Caco-2 (cell line): ENCODE data around the gene MORC2. TPM values are rescaled to one million over a fixed set of nuclear protein-coding genes. Genes with fewer than 3 reads are reported as not detected.

ENCODE experiments used
- BruUV-seq: library from RNA; stranded (reverse); fragments of 400-500 nt; replicated peaks from 2 replicates; lab custom pipeline; 2021; lab: Mats Ljungman, UMichigan
- CTCF ChIA-PET: fragments of 300-600 bp; sonication (Branson Sonifier 250); formaldehyde crosslinking; loops from one replicate; lab custom pipeline; 2022; ENCODE audit warnings: antibody characterized with exemption; lab: Charles Lee
- POLR2A ChIA-PET: fragments of 300-600 bp; sonication (Branson Sonifier 250); formaldehyde crosslinking; loops from one replicate; lab custom pipeline; 2022; ENCODE audit warnings: antibody characterized with exemption; lab: Charles Lee
- DNase-seq, 2 experiments: peaks; one replicate each; pipeline versions ENCODE4 v3.0.0 to v3.0.0-alpha.2; 2020 to 2022
- H3K27me3 ChIP-seq: replicated peaks from 2 replicates; pipeline ENCODE4 v1.6.0; 2011; ENCODE audit warnings: low read length; ENCODE audit not compliant: control insufficient read depth, insufficient read depth
- H3K36me3 ChIP-seq: 2 replicates; pipeline ENCODE4 v1.5.1; 2011; ENCODE audit warnings: low read length; ENCODE audit not compliant: control insufficient read depth, insufficient read depth
- H3K4me1 ChIP-seq: fragments of 250-450 bp; sonication (Bioruptor Pico); 2 replicates; pipeline ENCODE4 v1.5.1; 2020; ENCODE audit warnings: mild to moderate bottlenecking
- H3K4me3 ChIP-seq: 2 replicates; pipeline ENCODE4 v1.5.1; 2011; ENCODE audit warnings: low read depth, mild to moderate bottlenecking, control low read depth, low read length
- H3K9me3 ChIP-seq: fragments of 250-450 bp; sonication (Bioruptor Pico); 2 replicates; pipeline ENCODE4 v1.5.1; 2020; ENCODE audit warnings: mild to moderate bottlenecking, moderate library complexity
- H3K27ac Mint-ChIP-seq: one replicate; pipeline ENCODE4 v1.8.0; 2022; ENCODE audit warnings: mixed read lengths; ENCODE audit not compliant: unreplicated experiment
- H3K27me3 Mint-ChIP-seq: one replicate; pipeline ENCODE4 v1.8.0; 2022; ENCODE audit warnings: mixed read lengths; ENCODE audit not compliant: insufficient read depth, unreplicated experiment
- H3K36me3 Mint-ChIP-seq: one replicate; pipeline ENCODE4 v1.8.0; 2022; ENCODE audit warnings: mild to moderate bottlenecking, mixed read lengths; ENCODE audit not compliant: insufficient read depth, unreplicated experiment
- H3K4me1 Mint-ChIP-seq: one replicate; pipeline ENCODE4 v1.8.0; 2022; ENCODE audit warnings: low read depth, mixed read lengths; ENCODE audit not compliant: unreplicated experiment
- H3K4me3 Mint-ChIP-seq: one replicate; pipeline ENCODE4 v1.8.0; 2022; ENCODE audit warnings: mild to moderate bottlenecking, moderate library complexity, mixed read lengths; ENCODE audit not compliant: unreplicated experiment
- H3K9me3 Mint-ChIP-seq: one replicate; pipeline ENCODE4 v1.8.0; 2022; ENCODE audit warnings: mixed read lengths; ENCODE audit not compliant: unreplicated experiment
- CTCF ChIP-seq, 2 experiments: fragments of 200-600 bp in 1 of 2; IDR thresholded peaks; 1 replicate in 1 of 2; 2 replicates in 1 of 2; pipeline versions ENCODE4 v1.5.1 to v1.8.0; 2011 to 2022; ENCODE audit warnings: antibody characterized with exemption in 1 of 2, control low read depth in 1 of 2, inconsistent platforms in 1 of 2, low read depth in 1 of 2, low read length in 1 of 2, mild to moderate bottlenecking in 1 of 2, moderate library complexity in 1 of 2; ENCODE audit not compliant: insufficient read depth in 1 of 2, severe bottlenecking in 1 of 2, unreplicated experiment in 1 of 2
- intact Hi-C: fragments of 100-400 bp; cut with micrococcal nuclease; formaldehyde crosslinking; loops from one replicate; pipeline ENCODE4 v1.10.0; 2022; ENCODE audit not compliant: unreplicated experiment
- total RNA-seq: library from RNA; stranded (reverse); gene quantifications from 2 replicates; pipeline ENCODE4 v1.2.3, GENCODE V29; 2022

The MORC2 gene
- total RNA-seq, 1 experiment from 2014 or later: 49.9 TPM

- no peak for DNase-seq
- no peaks in the 10 kb centered on the region for H3K9me3 Mint-ChIP-seq
- POLR2A ChIA-PET: interaction anchor here (1.0 kb wide), 1 partner anchor 14 kb away, joined by 3 read pairs; the partner anchor contains the start of genes MORC2 and TUG1
Observed at GRCh38 chr22:30982512-30982911, 13.9 kb upstream of the MORC2 start.

GRCh38 chr22:30979932-30980331 lies 11.4 kb upstream of the MORC2 start:
- Histone ChIP-seq H3K36me3 (peaks cover 1% of the 10 kb centered on the region; the same call in 1 of the 2 replicates), H3K9me3 (0 out of 2 replicates have a peak, but pooled peaks cover 3% of the 10 kb centered on the region), H3K4me1 (peaks cover 8% of the 10 kb centered on the region), H3K4me3 (no peak overlapping the region), H3K27me3 (no peaks in the 10 kb centered on the region)
- Mint-ChIP-seq H3K9me3 (peaks cover 9% of the 10 kb centered on the region), H3K27ac (no peak overlapping the region), H3K27me3 (no peaks in the 10 kb centered on the region), H3K4me1 (peaks cover 12% of the 10 kb centered on the region), H3K4me3 (no peak overlapping the region), H3K36me3 (peaks cover 36% of the 10 kb centered on the region)
- no TSS peak for BruUV-seq
- TF ChIP-seq CTCF (IDR thresholded peaks at IDR 0.05; ENCODE audit: insufficient read depth in 1 of 2, low read depth in 1 of 2, low read length in 1 of 2, severe bottlenecking in 1 of 2, unreplicated experiment in 1 of 2): no peak
- CTCF ChIA-PET: no interaction called here
- intact Hi-C loops: no loop called here
- POLR2A ChIA-PET: interaction anchor here (2.6 kb wide), 1 partner anchor 11 kb away, joined by 10 read pairs; the partner anchor contains the start of genes MORC2 and TUG1
- DNase-seq: no peak

More at GRCh38 chr22:30982512-30982911, 13.9 kb upstream of the MORC2 start:
- Histone ChIP-seq H3K9me3 (no peaks in the 10 kb centered on the region), H3K4me1 (peaks cover 4% of the 10 kb centered on the region), H3K27me3 (no peaks in the 10 kb centered on the region), H3K4me3 (no peak overlapping the region), H3K36me3 (no peaks in the 10 kb centered on the region)
- intact Hi-C loops: no loop called here
- Mint-ChIP-seq H3K4me3 (no peak overlapping the region), H3K27me3 (no peaks in the 10 kb centered on the region), H3K27ac (no peak overlapping the region), H3K36me3 (peaks cover 11% of the 10 kb centered on the region), H3K4me1 (peaks cover 12% of the 10 kb centered on the region)
- no peak for TF ChIP-seq CTCF (IDR thresholded peaks at IDR 0.05; ENCODE audit: insufficient read depth in 1 of 2, low read depth in 1 of 2, low read length in 1 of 2, severe bottlenecking in 1 of 2, unreplicated experiment in 1 of 2)
- no TSS peak for BruUV-seq
- CTCF ChIA-PET: no interaction called here

DNA sequence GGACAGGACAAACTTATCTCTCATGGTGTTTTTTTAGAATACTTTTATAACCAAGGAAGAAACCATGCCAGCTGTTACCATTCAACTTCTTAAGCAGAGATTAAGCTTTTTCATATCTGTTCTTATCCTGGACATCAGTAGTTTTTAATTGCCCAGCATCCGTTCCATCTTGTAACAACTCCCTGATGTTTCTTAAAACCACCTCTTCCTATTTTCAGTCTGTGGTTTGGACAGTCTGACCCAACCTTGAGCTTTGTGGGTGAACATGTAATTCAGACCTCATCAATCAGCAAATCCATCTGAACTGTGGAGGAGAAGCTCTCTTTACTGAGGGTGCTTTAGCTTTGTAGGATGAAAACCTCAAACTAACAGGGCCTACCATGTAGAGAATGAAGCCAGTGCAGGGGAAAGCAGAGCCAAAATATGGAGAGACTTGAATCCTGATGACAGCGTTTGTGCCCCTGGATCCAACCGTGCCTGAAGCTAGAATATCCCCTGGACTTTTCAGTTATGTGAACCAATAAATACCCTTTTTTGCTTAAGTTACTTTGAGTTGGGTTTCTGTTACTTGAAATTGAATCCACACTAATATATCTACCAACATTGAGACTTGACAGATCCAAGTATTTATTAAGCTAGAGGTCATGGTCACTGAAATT lies 9.9 kb upstream of the MORC2 start:
- Histone ChIP-seq H3K27me3 (no peaks in the 10 kb centered on the region), H3K36me3 (peaks cover 2% of the 10 kb centered on the region), H3K9me3 (0 out of 2 replicates have a peak, but pooled peaks cover 3% of the 10 kb centered on the region), H3K4me3 (no peak overlapping the region), H3K4me1 (0 out of 2 replicates have a peak, but pooled peaks cover 4% of the 10 kb centered on the region)
- ChIA-PET POLR2A (interaction anchor here (2.6 kb wide), 1 partner anchor 9 kb away, joined by 10 read pairs; the partner anchor contains the start of genes MORC2 and TUG1), CTCF (no interaction called here)
- Mint-ChIP-seq H3K4me1 (no peaks in the 10 kb centered on the region), H3K36me3 (peaks cover 51% of the 10 kb centered on the region), H3K4me3 (no peak overlapping the region), H3K27me3 (no peaks in the 10 kb centered on the region), H3K27ac (no peak overlapping the region), H3K9me3 (peaks cover 9% of the 10 kb centered on the region)
- no TSS peak for BruUV-seq
- intact Hi-C loops: no loop called here
- TF ChIP-seq CTCF (IDR thresholded peaks at IDR 0.05; ENCODE audit: insufficient read depth in 1 of 2, low read depth in 1 of 2, low read length in 1 of 2, severe bottlenecking in 1 of 2, unreplicated experiment in 1 of 2): no peak
- no peak for DNase-seq
